Mucosa of descending colon (tissue), 3 donors: ENCODE results near the gene RASA4. TPM values are rescaled to one million over a fixed set of nuclear protein-coding genes. Genes with fewer than 3 reads are reported as not detected.

ENCODE experiments used
- total RNA-seq, 3 donors: library from RNA; stranded (reverse); fragmentation: NEBNext Ultra II Directional in 2 of 3; extraction: Animal tissue kit (Norgen Biotek cat#: 25700) in 2 of 3; gene quantifications; one replicate each; pipeline versions ENCODE4 v1.2.1 to v1.2.4, GENCODE V29; 2021 to 2023
- donor health status: DM: no; HTN: no; CAD: no; lungs with moderate emphysema.
- donor health status: DM: no; HTN: no; CAD: no.
- donor health status: DM: no; HTN: yes; CAD: no.

RASA4 gene
- total RNA-seq, 3 donors from 2014 or later, result 18.3 to 68.4 (median 21.5) TPM

Other genes starting within 250 kb of the RASA4 start
- gene PRKRIP1, start 220.4 kb downstream of the RASA4 start, total RNA-seq, result 10 to 100 TPM; 15.1 to 24.1 (median 18.6) TPM
- 1 to 10 TPM; 2.8 to 9.8 (median 7.5) TPM for gene ORAI2, start 183.2 kb downstream of the RASA4 start, total RNA-seq
- gene ALKBH4, start 151.9 kb downstream of the RASA4 start, total RNA-seq, result 10 to 100 TPM in 1 of 3 donors, 1 to 10 TPM in 2; 8.4 to 11.1 (median 10.0) TPM
- 10 to 100 TPM; 12.7 to 17.6 (median 13.3) TPM for gene LRWD1, start 151.8 kb downstream of the RASA4 start, total RNA-seq
- gene POLR2J, start 137.8 kb downstream of the RASA4 start, total RNA-seq, result 10 to 100 TPM; 44.0 to 59.3 (median 45.6) TPM
- 10 to 100 TPM in 2 of 3 donors, 1 to 10 TPM in 1; 8.0 to 30.8 (median 12.2) TPM for gene RASA4B, start 99.0 kb downstream of the RASA4 start, total RNA-seq
- 10 to 100 TPM in 2 of 3 donors, 1 to 10 TPM in 1; 9.7 to 23.9 (median 18.7) TPM for gene UPK3BL2, start 73.1 kb downstream of the RASA4 start, total RNA-seq
- gene SPDYE2, start 65.5 kb downstream of the RASA4 start, total RNA-seq, result not detected
- gene POLR2J3, start 44.2 kb downstream of the RASA4 start, total RNA-seq, result 10 to 100 TPM; 23.7 to 43.7 (median 27.5) TPM
- gene UPK3BL1, start 26.0 kb upstream of the RASA4 start, total RNA-seq, result 10 to 100 TPM; 10.7 to 23.1 (median 12.3) TPM
- not detected for gene SPDYE2B, start 33.6 kb upstream of the RASA4 start, total RNA-seq
- gene POLR2J2, start 54.9 kb upstream of the RASA4 start, total RNA-seq, result 10 to 100 TPM in 1 of 3 donors, 1 to 10 TPM in 2; 6.5 to 14.7 (median 8.8) TPM
- 10 to 100 TPM in 2 of 3 donors, 1 to 10 TPM in 1; 8.7 to 12.2 (median 10.4) TPM for gene FAM185A, start 132.2 kb upstream of the RASA4 start, total RNA-seq